ENCODE data around the gene TKFC.

Gene TKFC

GRCh38 chr11:61345954-61346843, 13.2 kb downstream of the TKFC start:
- DNase-seq (ENCODE audit: low read depth in 3 of 3) = no peak

- DNase-seq (ENCODE audit: low read depth in 3 of 3) = no peak
Observed at GRCh38 chr11:61347916-61348461, 15.0 kb downstream of the TKFC start.

- DNase-seq (ENCODE audit: low read depth in 3 of 3) = no peak
Observed at GRCh38 chr11:61349189-61349751, 16.2 kb downstream of the TKFC start.

- DNase-seq (ENCODE audit: low read depth in 3 of 3) = no peak
Observed at GRCh38 chr11:61349916-61350315, 16.9 kb downstream of the TKFC start.

- DNase-seq (ENCODE audit: low read depth in 3 of 3) = no peak
Observed at GRCh38 chr11:61350336-61350735, 17.3 kb downstream of the TKFC start.

GRCh38 chr11:61350803-61351202, 17.8 kb downstream of the TKFC start:
- no peak for DNase-seq (ENCODE audit: low read depth in 3 of 3)

- no peak for DNase-seq (ENCODE audit: low read depth in 3 of 3)
Observed at GRCh38 chr11:61352038-61352437, 19.0 kb downstream of the TKFC start.

- DNase-seq (ENCODE audit: low read depth in 3 of 3) = no peak
Observed at GRCh38 chr11:61353131-61354067, 20.4 kb downstream of the TKFC start.

GRCh38 chr11:61354208-61354607, 21.2 kb downstream of the TKFC start:
- no peak for DNase-seq (ENCODE audit: low read depth in 3 of 3)

- no peak for DNase-seq (ENCODE audit: low read depth in 3 of 3)
Observed at GRCh38 chr11:61356706-61357105, 23.7 kb downstream of the TKFC start.

GRCh38 chr11:61357233-61357893, 24.3 kb downstream of the TKFC start:
- DNase-seq (ENCODE audit: low read depth in 3 of 3) = no peak

GRCh38 chr11:61357894-61358239, 24.8 kb downstream of the TKFC start:
- no peak for DNase-seq (ENCODE audit: low read depth in 3 of 3)

- no peak for DNase-seq (ENCODE audit: low read depth in 3 of 3)
Observed at GRCh38 chr11:61358566-61358965, 25.5 kb downstream of the TKFC start.

GRCh38 chr11:61359516-61359915, 26.5 kb downstream of the TKFC start:
- no peak for DNase-seq (ENCODE audit: low read depth in 3 of 3)

GRCh38 chr11:61361237-61361740, 28.3 kb downstream of the TKFC start:
- no peak for DNase-seq (ENCODE audit: low read depth in 3 of 3)

- peak; percentile 70 to 77 (median 71) for DNase-seq (ENCODE audit: low read depth in 3 of 3)
Observed at GRCh38 chr11:61361741-61362541, 28.9 kb downstream of the TKFC start, which contains the start of the genes CYB561A3 and TMEM138. Gene CYB561A3, minus strand, starts transcription at chr11:61361882. Its CDS starts 5,169 bp downstream, at chr11:61356713. Gene TMEM138, plus strand, starts transcription at chr11:61362374. Its CDS starts 2,017 bp downstream, at chr11:61364391.

GRCh38 chr11:61362542-61362875, 29.5 kb downstream of the TKFC start:
- DNase-seq (ENCODE audit: low read depth in 3 of 3) = peak in 2 of 3 experiments; percentile 6 to 9

- DNase-seq (ENCODE audit: low read depth in 3 of 3) = no peak
Observed at GRCh38 chr11:61364012-61364675, 31.1 kb downstream of the TKFC start.

GRCh38 chr11:61367406-61367805, 34.4 kb downstream of the TKFC start:
- DNase-seq (ENCODE audit: low read depth in 3 of 3) = no peak

GRCh38 chr11:61368646-61369045, 35.6 kb downstream of the TKFC start:
- DNase-seq (ENCODE audit: low read depth in 3 of 3) = no peak
